Stimulated activated CD4-positive, alpha-beta T cell treated with anti-CD3 and anti-CD28 coated beads, Interleukin-1b, Interleukin-23, amount 100 ng/mL, for 48 hours (primary cell): ENCODE data around the gene TRIM38.
"Not testable (repeated sequence)": the region's sequence is repeated elsewhere in the genome, so short reads cannot be mapped to it uniquely, and the experiment has no call there.

Experiments used
- DNase-seq: peaks from one replicate; pipeline ENCODE4 v3.0.0-alpha.2; 2020

TRIM38 gene

GRCh38 chr6:25962149-25963127 is at the start of gene TRIM38:
TSS of gene TRIM38 (plus strand) at chr6:25962802. CDS start at chr6:25966523, 3,721 bp downstream.
- peak; percentile 76 for DNase-seq

- DNase-seq, result peak; percentile 40
Observed at GRCh38 chr6:25913741-25914140, 48.9 kb upstream of the TRIM38 start.

- DNase-seq, result no peak
Observed at GRCh38 chr6:25916330-25916729, 46.3 kb upstream of the TRIM38 start.

GRCh38 chr6:25916789-25917490 is 45.7 kb upstream of the TRIM38 start:
- no peak for DNase-seq

- DNase-seq, result peak; percentile 61
Observed at GRCh38 chr6:25918083-25918683, 44.4 kb upstream of the TRIM38 start.

GRCh38 chr6:25919657-25920056 is 42.9 kb upstream of the TRIM38 start:
- no peak for DNase-seq

- no peak for DNase-seq
Observed at GRCh38 chr6:25921525-25922203, 40.9 kb upstream of the TRIM38 start.

- no peak for DNase-seq
Observed at GRCh38 chr6:25922301-25922700, 40.3 kb upstream of the TRIM38 start.

- no peak for DNase-seq
Observed at GRCh38 chr6:25925876-25926275, 36.7 kb upstream of the TRIM38 start.

- no peak for DNase-seq
Observed at GRCh38 chr6:25927178-25927577, 35.4 kb upstream of the TRIM38 start.

GRCh38 chr6:25927756-25928216 is 34.8 kb upstream of the TRIM38 start:
- no peak for DNase-seq

GRCh38 chr6:25928562-25929324 is 33.9 kb upstream of the TRIM38 start:
- DNase-seq, result no peak

GRCh38 chr6:25929785-25930184 is 32.8 kb upstream of the TRIM38 start:
- not testable (repeated sequence) for DNase-seq

GRCh38 chr6:25930532-25931410 is 31.8 kb upstream of the TRIM38 start, which contains the start of gene SLC17A2:
TSS of gene SLC17A2 (minus strand) at chr6:25930691. CDS start at chr6:25925796, 4,895 bp downstream.
- DNase-seq, result no peak

GRCh38 chr6:25931411-25931709 is 31.2 kb upstream of the TRIM38 start:
- DNase-seq, result no peak

GRCh38 chr6:25934156-25934555 is 28.4 kb upstream of the TRIM38 start:
- peak; percentile 47 for DNase-seq

- DNase-seq, result no peak
Observed at GRCh38 chr6:25934735-25935313, 27.8 kb upstream of the TRIM38 start.

- DNase-seq, result no peak
Observed at GRCh38 chr6:25935953-25936352, 26.6 kb upstream of the TRIM38 start.

GRCh38 chr6:25939593-25939992 is 23.0 kb upstream of the TRIM38 start:
- no peak for DNase-seq

GRCh38 chr6:25942561-25943147 is 19.9 kb upstream of the TRIM38 start:
- no peak for DNase-seq
